ENCODE data around the gene ORMDL1.

GRCh38 chr2:189783927-189784867, at the start of gene ORMDL1, which contains the start of gene PMS1:
- TF ChIP-seq CTCF (IDR thresholded peaks at IDR 0.05; ENCODE audit: poor library complexity) (no peak), EZH2 (IDR thresholded peaks at IDR 0.05; ENCODE audit: borderline replicate concordance) (no peak)
